Skeletal muscle satellite cell (primary cell): ENCODE measurements around the gene DNAL1.
"Not testable (repeated sequence)": the region's sequence is repeated elsewhere in the genome, so short reads cannot be mapped to it uniquely, and the experiment has no call there.

Source experiments
- H3K27me3 ChIP-seq: 2 replicates; pipeline ENCODE4 v1.7.0; 2013; ENCODE audit warnings: low read length; ENCODE audit not compliant: control insufficient read depth, insufficient read depth
- H3K36me3 ChIP-seq: 2 replicates; pipeline ENCODE4 v1.7.0; 2013; ENCODE audit warnings: mild to moderate bottlenecking, control low read depth, low read length; ENCODE audit not compliant: insufficient read depth
- H3K4me1 ChIP-seq: 2 replicates; pipeline ENCODE4 v1.7.0; 2013; ENCODE audit warnings: low read length; ENCODE audit not compliant: control insufficient read depth, insufficient read depth
- H3K4me2 ChIP-seq: 2 replicates; pipeline ENCODE4 v1.7.0; 2013; ENCODE audit warnings: mild to moderate bottlenecking, low read length
- H3K4me3 ChIP-seq: 2 replicates; pipeline ENCODE4 v1.7.0; 2013; ENCODE audit warnings: low read length
- H3K9ac ChIP-seq: 2 replicates; pipeline ENCODE4 v1.7.0; 2013; ENCODE audit warnings: mild to moderate bottlenecking, low read depth, low read length, moderate library complexity
- H3K9me3 ChIP-seq: replicated peaks from 2 replicates; pipeline ENCODE4 v1.7.0; 2013; ENCODE audit warnings: mild to moderate bottlenecking, control low read depth, low read length

The DNAL1 gene

GRCh38 chr14:73651005-73651404 lies 6.2 kb downstream of the DNAL1 start:
- Histone ChIP-seq H3K9ac (no peak overlapping the region), H3K4me3 (no peak overlapping the region), H3K36me3 (peaks cover 5% of the 10 kb centered on the region), H3K27me3 (no peaks in the 10 kb centered on the region), H3K9me3 (no peaks in the 10 kb centered on the region), H3K4me1 (peaks cover under 1% of the 10 kb centered on the region), H3K4me2 (no peak overlapping the region)

- no peak overlapping the region for H3K4me2 ChIP-seq
- H3K4me1 ChIP-seq = no peaks in the 10 kb centered on the region
These were observed 11.1 kb downstream of the DNAL1 start for GRCh38 chr14:73655851-73656250.

GRCh38 chr14:73659202-73659601 lies 14.4 kb downstream of the DNAL1 start:
- not testable (repeated sequence) for H3K4me3 ChIP-seq, H3K9me3 ChIP-seq, H3K27me3 ChIP-seq, H3K4me2 ChIP-seq, H3K36me3 ChIP-seq, H3K9ac ChIP-seq
- peaks cover 16% of the 10 kb centered on the region for H3K4me1 ChIP-seq

More at GRCh38 chr14:73655851-73656250, 11.1 kb downstream of the DNAL1 start:
- no peaks in the 10 kb centered on the region for H3K9me3 ChIP-seq
- H3K4me3 ChIP-seq = no peak overlapping the region
- no peaks in the 10 kb centered on the region for H3K27me3 ChIP-seq
- peaks cover 5% of the 10 kb centered on the region for H3K36me3 ChIP-seq
- no peak overlapping the region for H3K9ac ChIP-seq

- no peak overlapping the region for H3K4me2 ChIP-seq
- peaks cover 16% of the 10 kb centered on the region for H3K4me1 ChIP-seq
- no peak overlapping the region for H3K9ac ChIP-seq
- H3K4me3 ChIP-seq = no peak overlapping the region
- H3K36me3 ChIP-seq = no peaks in the 10 kb centered on the region
- no peaks in the 10 kb centered on the region for H3K9me3 ChIP-seq
- H3K27me3 ChIP-seq = no peaks in the 10 kb centered on the region
These were observed 15.7 kb downstream of the DNAL1 start for GRCh38 chr14:73660511-73660910.

GRCh38 chr14:73661872-73662271 lies 17.1 kb downstream of the DNAL1 start:
- Histone ChIP-seq H3K27me3 (no peaks in the 10 kb centered on the region), H3K4me3 (no peak overlapping the region), H3K9ac (peak overlapping the region; percentile 20), H3K4me2 (peak overlapping the region; percentile 46), H3K9me3 (no peaks in the 10 kb centered on the region), H3K4me1 (peaks cover 16% of the 10 kb centered on the region), H3K36me3 (no peaks in the 10 kb centered on the region)

- no peaks in the 10 kb centered on the region for H3K9me3 ChIP-seq
- H3K4me3 ChIP-seq = no peak overlapping the region
- H3K4me1 ChIP-seq = peaks cover 16% of the 10 kb centered on the region
- H3K9ac ChIP-seq = peak overlapping the region; percentile 20
- no peaks in the 10 kb centered on the region for H3K36me3 ChIP-seq
- peak overlapping the region; percentile 46 for H3K4me2 ChIP-seq
- no peaks in the 10 kb centered on the region for H3K27me3 ChIP-seq
These were observed 17.7 kb downstream of the DNAL1 start for GRCh38 chr14:73662487-73662943.

- Histone ChIP-seq H3K9ac (no peak overlapping the region), H3K27me3 (no peaks in the 10 kb centered on the region), H3K36me3 (no peaks in the 10 kb centered on the region), H3K9me3 (no peaks in the 10 kb centered on the region), H3K4me1 (peaks cover 16% of the 10 kb centered on the region), H3K4me2 (no peak overlapping the region), H3K4me3 (no peak overlapping the region)
These were observed 18.9 kb downstream of the DNAL1 start for GRCh38 chr14:73663548-73664212.

- H3K9ac ChIP-seq = no peak overlapping the region
- H3K36me3 ChIP-seq = no peaks in the 10 kb centered on the region
- H3K9me3 ChIP-seq = no peaks in the 10 kb centered on the region
- no peak overlapping the region for H3K4me3 ChIP-seq
- no peak overlapping the region for H3K4me2 ChIP-seq
- peaks cover 16% of the 10 kb centered on the region for H3K4me1 ChIP-seq
- H3K27me3 ChIP-seq = no peaks in the 10 kb centered on the region
These were observed 20.3 kb downstream of the DNAL1 start for GRCh38 chr14:73665130-73665529.

- Histone ChIP-seq H3K4me2 (no peak overlapping the region), H3K4me3 (no peak overlapping the region), H3K36me3 (no peaks in the 10 kb centered on the region), H3K9me3 (no peaks in the 10 kb centered on the region), H3K4me1 (peaks cover 11% of the 10 kb centered on the region), H3K9ac (no peak overlapping the region), H3K27me3 (no peaks in the 10 kb centered on the region)
These were observed 21.8 kb downstream of the DNAL1 start for GRCh38 chr14:73666583-73666982.

- H3K9me3 ChIP-seq = no peaks in the 10 kb centered on the region
- no peaks in the 10 kb centered on the region for H3K27me3 ChIP-seq
- H3K36me3 ChIP-seq = peaks cover 4% of the 10 kb centered on the region
- peaks cover 1% of the 10 kb centered on the region for H3K4me1 ChIP-seq
- H3K4me2 ChIP-seq = no peak overlapping the region
- H3K4me3 ChIP-seq = no peak overlapping the region
- H3K9ac ChIP-seq = no peak overlapping the region
These were observed 23.1 kb downstream of the DNAL1 start for GRCh38 chr14:73667854-73668253.

GRCh38 chr14:73674986-73675385 lies 30.2 kb downstream of the DNAL1 start:
- H3K4me1 ChIP-seq = no peaks in the 10 kb centered on the region
- H3K9ac ChIP-seq = no peak overlapping the region
- peaks cover 4% of the 10 kb centered on the region for H3K36me3 ChIP-seq
- no peaks in the 10 kb centered on the region for H3K27me3 ChIP-seq
- no peaks in the 10 kb centered on the region for H3K9me3 ChIP-seq
- H3K4me3 ChIP-seq = no peak overlapping the region
- H3K4me2 ChIP-seq = no peak overlapping the region

- Histone ChIP-seq H3K4me1 (no peaks in the 10 kb centered on the region), H3K9ac (no peak overlapping the region), H3K4me3 (no peak overlapping the region), H3K4me2 (no peak overlapping the region), H3K27me3 (no peaks in the 10 kb centered on the region), H3K36me3 (no peaks in the 10 kb centered on the region), H3K9me3 (no peaks in the 10 kb centered on the region)
These were observed 33.9 kb downstream of the DNAL1 start for GRCh38 chr14:73678698-73679097.
